Upper lobe of left lung (tissue), 6 donors: Measurements from ENCODE around the gene ISOC1. TPM values are rescaled to one million over a fixed set of nuclear protein-coding genes. Genes with fewer than 3 reads are reported as not detected.

Source experiments
- ATAC-seq, 2 donors: fragments of 200-7000 bp; cut with Tn5 transposase; one replicate each; pipeline ENCODE4 v1.9.1; 2022; ENCODE audit warnings: mild to moderate bottlenecking in 2 of 2, moderate library complexity in 2 of 2; ENCODE audit not compliant: low FRiP score in 2 of 2
- DNase-seq, 2 donors: peaks; one replicate each; pipeline ENCODE4 v3.0.0-alpha.2; 2019 to 2020
- H3K27ac ChIP-seq, 4 donors: fragments of 200-600 bp; sonication (generic); one replicate each; pipeline ENCODE4 v1.5.1; 2016 to 2019
- H3K27me3 ChIP-seq, 4 donors: fragments of 200-600 bp; sonication (generic); one replicate each; pipeline ENCODE4 v1.5.1; 2017 to 2019
- H3K36me3 ChIP-seq, 4 donors: fragments of 200-600 bp; sonication (generic); one replicate each; pipeline ENCODE4 v1.5.1; 2016 to 2019
- H3K4me1 ChIP-seq, 4 donors: fragments of 200-600 bp; sonication (generic); one replicate each; pipeline ENCODE4 v1.5.1; 2018 to 2019
- H3K4me3 ChIP-seq, 4 donors: fragments of 200-600 bp; sonication (generic); one replicate each; pipeline ENCODE4 v1.5.1; 2017 to 2019; ENCODE audit warnings: mild to moderate bottlenecking in 2 of 4, moderate library complexity in 1 of 4
- H3K9me3 ChIP-seq, 4 donors: fragments of 200-600 bp; sonication (generic); one replicate each; pipeline ENCODE4 v1.5.1; 2018 to 2019
- EP300 ChIP-seq, 4 donors: sonication (generic); formaldehyde crosslinking; IDR thresholded peaks; one replicate each; pipeline ENCODE4 v1.5.1; 2017; ENCODE audit warnings: antibody characterized with exemption in 4 of 4, control low read depth in 2 of 4
- POLR2A ChIP-seq, 4 donors: fragments of 450-650 bp; IDR thresholded peaks; one replicate each; pipeline ENCODE4 v1.5.1; 2016 to 2017; ENCODE audit warnings: antibody characterized with exemption in 4 of 4, mild to moderate bottlenecking in 2 of 4
- POLR2AphosphoS5 ChIP-seq, 2 donors: sonication (generic); formaldehyde crosslinking; IDR thresholded peaks; one replicate each; pipeline ENCODE4 v1.5.1; 2017; ENCODE audit warnings: antibody characterized with exemption in 2 of 2
- WGBS, 2 donors: methylation state at CpG; one replicate each; pipeline ENCODE4 v1.1.5; 2017 to 2018; 5-methylcytosine and 5-hydroxymethylcytosine counted together
- total RNA-seq, 6 donors: library from RNA; depleted of rRNA in 4 of 6; stranded (reverse); fragments of >200 nt in 4 of 6; gene quantifications; one replicate each; pipeline versions ENCODE4 v1.1.0 to v1.2.1, GENCODE V29; 2016 to 2021
- TF ChIP-seq, protein P1 (sequence below), 6 experiments: fragments of 450-650 bp in 4 of 6; fragments of 200-600 bp in 2 of 6; sonication (generic) in 2 of 6; IDR thresholded peaks; one replicate each; pipeline ENCODE4 v1.5.1; 2016 to 2019; ENCODE audit warnings: antibody characterized with exemption in 6 of 6
- donor health status: DM: no; HTN: no; CAD: no; lungs with moderate emphysema.
- donor health status: DM: no; HTN: yes; CAD: no; lungs with severe emphysema.

The ISOC1 gene
- total RNA-seq, 6 donors from 2014 or later: 6.3 to 37.9 (median 20.9) TPM

DNA sequence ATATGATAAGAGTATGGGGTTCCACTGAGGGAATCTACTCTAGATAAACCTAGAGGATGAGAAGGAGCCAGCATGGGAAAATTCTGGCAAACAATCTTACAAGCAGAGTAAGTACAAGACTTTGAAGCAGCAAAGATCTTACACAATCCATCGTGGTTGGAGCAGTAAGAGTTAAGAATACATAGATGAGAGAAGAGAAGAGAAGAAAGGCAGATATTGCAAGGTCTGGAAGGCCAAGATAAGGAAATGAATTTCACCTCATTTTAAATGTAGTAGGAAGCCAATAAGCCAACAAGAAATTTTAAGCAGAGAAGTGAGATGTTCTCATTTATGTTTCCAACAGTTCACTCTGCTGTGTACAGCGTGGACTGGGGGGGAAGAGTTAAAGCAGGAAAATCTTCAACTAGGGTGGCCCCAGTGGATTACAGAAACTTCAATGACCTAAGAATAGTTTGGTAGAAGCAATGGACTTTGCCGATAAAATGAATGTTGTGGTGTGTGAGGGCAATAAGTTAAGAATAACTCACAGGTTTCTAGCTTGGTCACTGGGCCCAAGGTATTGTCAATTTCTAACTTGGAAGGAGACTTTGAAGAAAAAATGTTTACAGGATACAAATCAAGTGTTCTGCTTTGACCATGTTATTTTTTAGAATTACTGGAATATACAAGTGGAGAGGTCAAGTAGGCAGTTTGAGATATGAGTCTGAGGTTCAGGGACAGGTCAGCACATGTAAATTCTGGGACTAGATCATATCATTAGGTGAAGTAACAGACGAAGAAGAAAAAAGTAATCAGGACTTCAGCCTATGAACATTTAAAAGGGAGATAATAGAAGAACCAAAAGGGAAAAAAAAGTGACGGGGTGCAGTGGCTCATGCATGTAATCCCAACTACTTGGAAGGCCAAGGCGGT, 12.1 kb upstream of the ISOC1 start:
- H3K4me3 ChIP-seq: no peak overlapping the region
- no peak for ATAC-seq
- no peaks in the 10 kb centered on the region for H3K4me1 ChIP-seq
- 73 to 78% methylated on average over 6 of the region's 6 CpGs for WGBS, 2 donors
- no peak for DNase-seq
- H3K27ac ChIP-seq: no peak overlapping the region
- no peaks in the 10 kb centered on the region for H3K9me3 ChIP-seq
- H3K27me3 ChIP-seq: no peaks in the 10 kb centered on the region
- no peaks in the 10 kb centered on the region for H3K36me3 ChIP-seq
- TF ChIP-seq POLR2A (IDR thresholded peaks at IDR 0.05): no peak
- TF ChIP-seq EP300 (IDR thresholded peaks at IDR 0.05): no peak
- TF ChIP-seq, protein P1, sequence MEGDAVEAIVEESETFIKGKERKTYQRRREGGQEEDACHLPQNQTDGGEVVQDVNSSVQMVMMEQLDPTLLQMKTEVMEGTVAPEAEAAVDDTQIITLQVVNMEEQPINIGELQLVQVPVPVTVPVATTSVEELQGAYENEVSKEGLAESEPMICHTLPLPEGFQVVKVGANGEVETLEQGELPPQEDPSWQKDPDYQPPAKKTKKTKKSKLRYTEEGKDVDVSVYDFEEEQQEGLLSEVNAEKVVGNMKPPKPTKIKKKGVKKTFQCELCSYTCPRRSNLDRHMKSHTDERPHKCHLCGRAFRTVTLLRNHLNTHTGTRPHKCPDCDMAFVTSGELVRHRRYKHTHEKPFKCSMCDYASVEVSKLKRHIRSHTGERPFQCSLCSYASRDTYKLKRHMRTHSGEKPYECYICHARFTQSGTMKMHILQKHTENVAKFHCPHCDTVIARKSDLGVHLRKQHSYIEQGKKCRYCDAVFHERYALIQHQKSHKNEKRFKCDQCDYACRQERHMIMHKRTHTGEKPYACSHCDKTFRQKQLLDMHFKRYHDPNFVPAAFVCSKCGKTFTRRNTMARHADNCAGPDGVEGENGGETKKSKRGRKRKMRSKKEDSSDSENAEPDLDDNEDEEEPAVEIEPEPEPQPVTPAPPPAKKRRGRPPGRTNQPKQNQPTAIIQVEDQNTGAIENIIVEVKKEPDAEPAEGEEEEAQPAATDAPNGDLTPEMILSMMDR (IDR thresholded peaks at IDR 0.05): no peak
- no peak for TF ChIP-seq POLR2AphosphoS5 (IDR thresholded peaks at IDR 0.05)

DNA sequence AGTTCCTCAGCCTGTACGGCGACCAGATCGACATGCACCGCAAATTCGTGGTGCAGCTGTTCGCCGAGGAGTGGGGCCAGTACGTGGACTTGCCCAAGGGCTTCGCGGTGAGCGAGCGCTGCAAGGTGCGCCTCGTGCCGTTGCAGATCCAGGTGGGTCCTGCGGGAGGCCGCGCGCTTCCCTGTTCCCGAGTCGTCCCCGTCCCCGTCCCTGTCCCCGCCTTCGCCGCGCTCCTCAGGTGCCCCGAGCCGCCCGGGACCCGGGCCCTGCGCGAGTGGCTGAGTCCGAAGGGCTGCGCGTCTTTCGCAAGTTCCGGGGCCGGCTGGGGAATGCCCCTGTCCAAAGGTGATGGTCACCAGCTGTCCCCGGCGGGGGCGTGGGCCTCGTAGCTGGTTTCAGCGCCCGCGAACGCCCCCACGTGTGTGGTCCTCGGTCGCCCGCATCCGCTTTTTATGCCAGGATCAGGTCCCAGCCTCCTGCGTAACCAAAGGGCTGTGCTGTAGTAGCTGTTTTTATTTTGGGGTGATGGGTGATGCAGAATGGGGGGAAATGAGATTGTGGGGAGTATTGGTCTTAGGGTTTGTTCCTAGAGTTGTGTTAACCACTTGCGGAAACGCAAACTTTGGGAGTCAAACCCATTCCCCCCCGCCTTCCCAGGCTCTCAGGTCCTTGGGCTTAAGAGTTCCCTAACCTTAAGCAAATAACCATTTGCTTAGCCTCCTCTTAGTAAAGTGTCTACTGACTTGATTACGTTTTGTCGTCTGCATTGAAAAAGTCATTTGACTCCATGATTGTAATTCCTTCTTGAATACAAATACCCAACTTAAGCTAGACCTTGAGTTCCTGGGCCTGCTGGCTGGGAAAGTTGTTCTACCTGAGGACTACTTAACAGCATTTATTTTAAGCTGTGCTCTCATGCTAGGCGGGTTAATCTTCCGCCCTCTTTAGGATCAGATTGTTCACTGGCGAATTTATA, 663 bp downstream of the ISOC1 start:
- peak overlapping the region; percentile 86 to 95 (median 88) for H3K27ac ChIP-seq
- no peaks in the 10 kb centered on the region for H3K36me3 ChIP-seq
- H3K4me1 ChIP-seq: peaks cover 17 to 29% (median 18%) of the 10 kb centered on the region in 4 donors
- peak in 1 of 2 donors; percentile 52 for TF ChIP-seq POLR2AphosphoS5 (IDR thresholded peaks at IDR 0.05)
- TF ChIP-seq, protein P1 (IDR thresholded peaks at IDR 0.05): peak in 1 of 6 experiments; percentile 33
- TF ChIP-seq POLR2A (IDR thresholded peaks at IDR 0.05): no peak
- TF ChIP-seq EP300 (IDR thresholded peaks at IDR 0.05): no peak
- H3K27me3 ChIP-seq: no peaks in the 10 kb centered on the region
- DNase-seq: peak; percentile 83 to 93
- no peaks in the 10 kb centered on the region for H3K9me3 ChIP-seq
- ATAC-seq: peak; percentile 75 to 76
- 7 to 13% methylated on average over 19 to 42 of the region's 61 CpGs for WGBS, 2 donors
- peak overlapping the region; percentile 85 to 96 (median 92) for H3K4me3 ChIP-seq

DNA sequence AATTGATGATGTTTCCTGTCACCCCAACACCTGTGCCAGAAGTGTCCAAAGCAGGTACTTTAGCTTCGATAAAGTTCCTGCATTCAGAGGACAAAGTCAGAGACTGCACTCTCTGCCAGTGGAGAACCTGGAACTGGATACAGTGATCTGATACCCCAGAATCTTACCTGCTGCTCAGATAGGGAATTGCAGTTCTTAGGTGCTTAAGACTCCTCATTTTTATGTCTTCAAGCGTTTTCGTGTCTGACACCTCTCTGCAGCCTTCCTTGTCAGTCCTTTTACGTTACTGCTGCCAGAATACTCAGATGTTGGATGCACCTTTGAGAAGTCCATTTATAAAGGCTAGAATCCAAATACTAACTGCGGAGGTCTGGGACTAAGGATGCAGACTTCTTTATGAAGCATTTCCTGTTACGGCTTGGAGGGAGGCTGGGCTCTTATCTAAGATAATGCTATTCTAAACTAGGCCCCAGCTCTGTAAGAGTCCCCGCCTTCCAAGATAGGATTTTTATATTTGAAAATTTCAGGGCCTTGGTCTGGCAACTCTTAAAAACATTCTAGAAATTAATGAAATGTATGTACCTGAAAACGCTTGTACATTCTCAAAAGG, 1.9 kb downstream of the ISOC1 start:
- Histone ChIP-seq H3K4me3 (peak overlapping the region in 1 of 4 donors; percentile 92), H3K27ac (peak overlapping the region in 1 of 4 donors; percentile 89)
- whole genome bisulfite sequencing, 2 donors: 71 to 83% methylated on average over 8 of the region's 8 CpGs

More for the DNA sequence above, 1.9 kb downstream of the ISOC1 start:
- Histone ChIP-seq H3K27me3 (no peaks in the 10 kb centered on the region), H3K36me3 (no peaks in the 10 kb centered on the region), H3K9me3 (no peaks in the 10 kb centered on the region), H3K4me1 (peaks cover 17 to 29% (median 18%) of the 10 kb centered on the region in 4 donors)
- ATAC-seq (no peak), DNase-seq (no peak)
- no peak for TF ChIP-seq POLR2A (IDR thresholded peaks at IDR 0.05)
- TF ChIP-seq, protein P1 (IDR thresholded peaks at IDR 0.05): peak in 1 of 6 experiments; percentile 7
